Type B pancreatic cell (in vitro differentiated cells): Measurements from ENCODE around the gene SPG11. TPM values are rescaled to one million over a fixed set of nuclear protein-coding genes. Genes with fewer than 3 reads are reported as not detected.

Experiments used
- DNase-seq: peaks from one replicate; pipeline ENCODE4 v3.0.0; 2021; ENCODE audit warnings: mixed read lengths; ENCODE audit not compliant: unreplicated experiment; ENCODE audit errors: extremely low spot score
- H3K27ac Mint-ChIP-seq: 2 replicates; pipeline ENCODE4 v1.8.0; 2021; ENCODE audit warnings: mild to moderate bottlenecking, mixed read lengths
- H3K27me3 Mint-ChIP-seq: 2 replicates; pipeline ENCODE4 v1.8.0; 2021; ENCODE audit warnings: mixed read lengths
- H3K36me3 Mint-ChIP-seq: 2 replicates; pipeline ENCODE4 v1.8.0; 2021; ENCODE audit warnings: mixed read lengths
- H3K4me1 Mint-ChIP-seq: one replicate; pipeline ENCODE4 v1.8.0; 2021; ENCODE audit warnings: mixed read lengths; ENCODE audit not compliant: unreplicated experiment
- H3K4me3 Mint-ChIP-seq: 2 replicates; pipeline ENCODE4 v1.8.0; 2021; ENCODE audit warnings: mild to moderate bottlenecking, mixed read lengths
- H3K9me3 Mint-ChIP-seq: 2 replicates; pipeline ENCODE4 v1.8.0; 2021; ENCODE audit warnings: mixed read lengths
- CTCF ChIP-seq: fragments of 200-600 bp; sonication (generic); conservative IDR thresholded peaks from 2 replicates; pipeline ENCODE4 v1.5.0; 2021; ENCODE audit warnings: antibody characterized with exemption, mild to moderate bottlenecking
- total RNA-seq: library from RNA; stranded (reverse); gene quantifications from 2 replicates; pipeline ENCODE4 v1.2.1, GENCODE V29; 2021; ENCODE audit warnings: low replicate concordance

Gene SPG11
- total RNA-seq, 1 donor from 2014 or later: 80.4 TPM

GRCh38 chr15:44659056-44659455, 4.4 kb downstream of the SPG11 start:
- Mint-ChIP-seq H3K9me3 (no peaks in the 10 kb centered on the region), H3K4me3 (no peak overlapping the region), H3K27ac (no peak overlapping the region), H3K4me1 (peaks cover 9% of the 10 kb centered on the region), H3K27me3 (no peaks in the 10 kb centered on the region), H3K36me3 (peaks cover 21% of the 10 kb centered on the region)
- TF ChIP-seq CTCF: no peak
- DNase-seq: no peak

GRCh38 chr15:44657378-44657777, 6.1 kb downstream of the SPG11 start:
- no peak for TF ChIP-seq CTCF
- no peak overlapping the region for H3K27ac Mint-ChIP-seq
- H3K27me3 Mint-ChIP-seq: no peaks in the 10 kb centered on the region
- H3K9me3 Mint-ChIP-seq: no peaks in the 10 kb centered on the region
- H3K4me3 Mint-ChIP-seq: no peak overlapping the region
- peaks cover 5% of the 10 kb centered on the region for H3K4me1 Mint-ChIP-seq
- DNase-seq: no peak
- peaks cover 30% of the 10 kb centered on the region for H3K36me3 Mint-ChIP-seq

GRCh38 chr15:44656913-44657312, 6.5 kb downstream of the SPG11 start:
- no peak for DNase-seq
- Mint-ChIP-seq H3K27ac (no peak overlapping the region), H3K36me3 (peaks cover 30% of the 10 kb centered on the region), H3K27me3 (no peaks in the 10 kb centered on the region), H3K4me3 (no peak overlapping the region), H3K9me3 (no peaks in the 10 kb centered on the region), H3K4me1 (peaks cover 3% of the 10 kb centered on the region)
- TF ChIP-seq CTCF: no peak

- TF ChIP-seq CTCF: no peak
- Mint-ChIP-seq H3K27me3 (no peaks in the 10 kb centered on the region), H3K36me3 (peaks cover 30% of the 10 kb centered on the region), H3K27ac (no peak overlapping the region), H3K4me1 (no peaks in the 10 kb centered on the region), H3K4me3 (no peak overlapping the region), H3K9me3 (no peaks in the 10 kb centered on the region)
- DNase-seq: no peak
Measured at GRCh38 chr15:44656298-44656697, 7.2 kb downstream of the SPG11 start.

- Mint-ChIP-seq H3K27ac (no peak overlapping the region), H3K27me3 (no peaks in the 10 kb centered on the region), H3K9me3 (no peaks in the 10 kb centered on the region), H3K4me3 (no peak overlapping the region), H3K36me3 (peaks cover 33% of the 10 kb centered on the region), H3K4me1 (no peaks in the 10 kb centered on the region)
- no peak for TF ChIP-seq CTCF
- no peak for DNase-seq
Measured at GRCh38 chr15:44654858-44655257, 8.6 kb downstream of the SPG11 start.

GRCh38 chr15:44647637-44648036, 15.8 kb downstream of the SPG11 start:
- Mint-ChIP-seq H3K36me3 (peaks cover 44% of the 10 kb centered on the region), H3K27me3 (no peaks in the 10 kb centered on the region), H3K9me3 (peaks cover 10% of the 10 kb centered on the region), H3K4me3 (no peak overlapping the region), H3K27ac (no peak overlapping the region), H3K4me1 (no peaks in the 10 kb centered on the region)
- DNase-seq: no peak
- TF ChIP-seq CTCF: no peak
